Thyroid gland (tissue), 4 donors: ENCODE data around the gene MIGA1. TPM values are rescaled to one million over a fixed set of nuclear protein-coding genes. Genes with fewer than 3 reads are reported as not detected.
"Not testable (repeated sequence)": the region's sequence is repeated elsewhere in the genome, so short reads cannot be mapped to it uniquely, and the experiment has no call there.

ENCODE experiments used
- DNase-seq, 2 donors: peaks; one replicate each; pipeline ENCODE4 v3.0.0-alpha.2; 2019
- H3K27ac ChIP-seq, 3 donors: fragments of 200-600 bp; sonication (generic); 1 replicate in 2 of 3; 2 replicates in 1 of 3; pipeline ENCODE4 v1.5.1; 2016 to 2019; ENCODE audit warnings: mild to moderate bottlenecking in 1 of 3, moderate library complexity in 1 of 3
- H3K27me3 ChIP-seq: fragments of 200-600 bp; sonication (generic); one replicate; pipeline ENCODE4 v1.5.1; 2019
- H3K36me3 ChIP-seq, 2 donors: fragments of 200-600 bp; sonication (generic); one replicate each; pipeline ENCODE4 v1.5.1; 2016 to 2019
- H3K4me1 ChIP-seq, 2 donors: fragments of 200-600 bp; sonication (generic); one replicate each; pipeline ENCODE4 v1.5.1; 2017 to 2019
- H3K4me3 ChIP-seq, 3 donors: fragments of 200-600 bp; sonication (generic); replicated peaks in 1 of 3; 1 replicate in 2 of 3; 2 replicates in 1 of 3; pipeline ENCODE4 v1.5.1; 2016; ENCODE audit warnings: mild to moderate bottlenecking in 1 of 3
- H3K9me3 ChIP-seq: fragments of 200-600 bp; sonication (generic); one replicate; pipeline ENCODE4 v1.5.1; 2017
- POLR2A ChIP-seq, 2 donors: fragments of 450-650 bp; IDR thresholded peaks; one replicate each; pipeline ENCODE4 v1.6.1; 2017; ENCODE audit warnings: antibody characterized with exemption in 2 of 2, mild to moderate bottlenecking in 2 of 2, moderate library complexity in 1 of 2
- whole genome bisulfite sequencing, 2 donors: methylation state at CpG; one replicate each; pipeline ENCODE4 v1.1.5; 2017; 5-methylcytosine and 5-hydroxymethylcytosine counted together
- intact Hi-C: fragments of 100-400 bp; cut with DNase I; formaldehyde crosslinking; loops from one replicate; pipeline ENCODE4 v1.15.1; 2023
- total RNA-seq, 4 donors: library from RNA; depleted of rRNA; stranded (reverse); fragments of >200 nt; gene quantifications; one replicate each; pipeline ENCODE4 v1.2.3, GENCODE V29; 2016
- TF ChIP-seq, protein P1 (sequence below), 6 experiments: fragments of 200-600 bp in 3 of 6; fragments of 450-650 bp in 3 of 6; sonication (generic) in 3 of 6; IDR thresholded peaks; one replicate each; pipeline ENCODE4 v1.5.1; 2016 to 2019; ENCODE audit warnings: antibody characterized with exemption in 6 of 6, mild to moderate bottlenecking in 2 of 6, inconsistent platforms in 1 of 6, moderate library complexity in 1 of 6

The MIGA1 gene
- total RNA-seq, 4 donors from 2014 or later, result 25.8 to 34.6 (median 30.5) TPM

DNA sequence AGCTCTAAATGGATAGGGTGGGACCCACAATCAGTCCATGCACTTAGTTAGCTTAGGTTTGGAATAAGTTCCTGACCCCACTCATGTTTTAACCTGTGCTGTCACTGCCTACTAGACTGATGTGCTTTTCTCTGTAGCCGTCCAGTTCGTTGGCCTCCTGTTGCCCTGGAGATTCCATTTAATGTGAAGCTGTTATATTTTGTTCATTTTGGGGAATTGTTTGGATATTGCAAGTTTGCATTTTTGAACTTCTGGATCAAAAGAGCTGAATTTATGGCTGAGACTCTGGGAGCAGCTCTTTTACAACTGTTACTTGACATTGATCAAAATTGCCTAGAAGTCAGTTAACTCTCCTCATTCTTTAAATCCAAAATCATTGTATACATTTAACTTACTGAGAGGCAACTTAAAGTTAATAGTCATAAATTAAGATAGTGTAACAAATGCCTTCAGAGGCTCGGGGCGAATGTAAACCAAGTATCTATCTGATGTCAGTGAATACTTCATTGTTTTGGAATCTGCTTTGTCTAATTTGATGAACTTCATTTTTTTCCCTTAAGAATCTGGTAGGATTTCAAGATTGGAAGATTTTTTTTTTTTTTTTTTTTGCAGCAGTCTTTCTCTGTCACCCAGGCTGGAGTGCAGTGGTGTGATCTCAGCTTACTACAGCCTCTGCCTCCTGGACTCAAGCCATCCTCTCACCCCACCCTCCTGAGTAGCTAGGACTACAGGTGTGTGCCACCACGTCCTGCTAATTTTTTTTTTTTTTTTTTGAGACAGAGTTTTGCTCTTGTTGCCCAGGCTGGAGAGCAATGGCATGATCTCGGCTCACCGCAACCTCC is 38.1 kb downstream of the MIGA1 start:
- 92 to 94% methylated on average over 7 of the region's 7 CpGs for WGBS, 2 donors
- Histone ChIP-seq H3K27ac (no peak overlapping the region), H3K36me3 (peaks cover 8 to 15% of the 10 kb centered on the region in 2 donors), H3K9me3 (no peaks in the 10 kb centered on the region), H3K4me3 (no peak overlapping the region), H3K4me1 (no peaks in the 10 kb centered on the region), H3K27me3 (no peaks in the 10 kb centered on the region)
- no peak for TF ChIP-seq POLR2A (IDR thresholded peaks at IDR 0.05)
- TF ChIP-seq, protein P1, sequence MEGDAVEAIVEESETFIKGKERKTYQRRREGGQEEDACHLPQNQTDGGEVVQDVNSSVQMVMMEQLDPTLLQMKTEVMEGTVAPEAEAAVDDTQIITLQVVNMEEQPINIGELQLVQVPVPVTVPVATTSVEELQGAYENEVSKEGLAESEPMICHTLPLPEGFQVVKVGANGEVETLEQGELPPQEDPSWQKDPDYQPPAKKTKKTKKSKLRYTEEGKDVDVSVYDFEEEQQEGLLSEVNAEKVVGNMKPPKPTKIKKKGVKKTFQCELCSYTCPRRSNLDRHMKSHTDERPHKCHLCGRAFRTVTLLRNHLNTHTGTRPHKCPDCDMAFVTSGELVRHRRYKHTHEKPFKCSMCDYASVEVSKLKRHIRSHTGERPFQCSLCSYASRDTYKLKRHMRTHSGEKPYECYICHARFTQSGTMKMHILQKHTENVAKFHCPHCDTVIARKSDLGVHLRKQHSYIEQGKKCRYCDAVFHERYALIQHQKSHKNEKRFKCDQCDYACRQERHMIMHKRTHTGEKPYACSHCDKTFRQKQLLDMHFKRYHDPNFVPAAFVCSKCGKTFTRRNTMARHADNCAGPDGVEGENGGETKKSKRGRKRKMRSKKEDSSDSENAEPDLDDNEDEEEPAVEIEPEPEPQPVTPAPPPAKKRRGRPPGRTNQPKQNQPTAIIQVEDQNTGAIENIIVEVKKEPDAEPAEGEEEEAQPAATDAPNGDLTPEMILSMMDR (IDR thresholded peaks at IDR 0.05), result no peak
- intact Hi-C loops, result no loop called here
- DNase-seq, result no peak

- H3K4me3 ChIP-seq, result no peak overlapping the region
- DNase-seq, result no peak
- H3K27ac ChIP-seq, result no peak overlapping the region
- 95 to 97% methylated on average over 1 of the region's 1 CpG for WGBS, 2 donors
- intact Hi-C loops, result no loop called here
- H3K27me3 ChIP-seq, result no peaks in the 10 kb centered on the region
- H3K4me1 ChIP-seq, result peaks cover 0 to 9% of the 10 kb centered on the region in 2 donors
- no peaks in the 10 kb centered on the region for H3K9me3 ChIP-seq
- H3K36me3 ChIP-seq, result peaks cover 3 to 10% of the 10 kb centered on the region in 2 donors
- no peak for TF ChIP-seq POLR2A (IDR thresholded peaks at IDR 0.05)
- TF ChIP-seq, protein P1 (IDR thresholded peaks at IDR 0.05), result no peak
Measured at GRCh38 chr1:77820121-77820520, 40.7 kb downstream of the MIGA1 start.

GRCh38 chr1:77824079-77824478 is 44.6 kb downstream of the MIGA1 start:
- intact Hi-C loops, result no loop called here
- TF ChIP-seq, protein P1 (IDR thresholded peaks at IDR 0.05), result no peak
- TF ChIP-seq POLR2A (IDR thresholded peaks at IDR 0.05), result no peak
- Histone ChIP-seq H3K9me3 (no peaks in the 10 kb centered on the region), H3K4me3 (no peak overlapping the region), H3K4me1 (peaks cover 0 to 9% of the 10 kb centered on the region in 2 donors), H3K27ac (peak overlapping the region; percentile 21 to 41 (median 40)), H3K27me3 (no peaks in the 10 kb centered on the region), H3K36me3 (peaks cover 0 to 3% of the 10 kb centered on the region in 2 donors)
- peak in 1 of 2 donors; percentile 31 for DNase-seq
- 90 to 94% methylated on average over 2 of the region's 2 CpGs for WGBS, 2 donors

DNA sequence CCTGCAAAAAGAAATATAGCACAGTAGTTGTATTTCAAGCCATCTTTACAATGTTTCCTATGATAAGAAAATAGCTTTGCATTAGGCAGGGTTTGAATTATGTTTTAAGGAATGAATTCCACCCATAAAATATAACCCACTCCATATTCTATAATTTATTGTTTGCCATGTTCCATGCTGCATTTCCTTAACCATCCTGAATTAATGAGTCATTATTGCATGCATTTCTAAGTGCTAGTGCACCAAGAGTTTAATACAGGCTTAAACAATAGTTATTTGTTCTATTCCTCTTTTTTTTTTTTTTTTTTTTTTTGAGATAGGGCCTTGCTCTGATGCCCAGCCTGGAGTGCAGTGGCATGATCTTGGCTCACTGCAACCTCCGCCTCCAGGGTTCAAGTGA is 45.2 kb downstream of the MIGA1 start:
- H3K4me3 ChIP-seq, result no peak overlapping the region
- H3K27me3 ChIP-seq, result no peaks in the 10 kb centered on the region
- intact Hi-C loops, result no loop called here
- DNase-seq, result no peak
- H3K9me3 ChIP-seq, result no peaks in the 10 kb centered on the region
- peaks cover 0 to 3% of the 10 kb centered on the region in 2 donors for H3K36me3 ChIP-seq
- H3K27ac ChIP-seq, result peak overlapping the region in 2 of 3 donors; percentile 24 to 40
- 100% methylated on average over 1 of the region's 1 CpG for WGBS, 2 donors
- peaks cover 0 to 9% of the 10 kb centered on the region in 2 donors for H3K4me1 ChIP-seq
- no peak for TF ChIP-seq POLR2A (IDR thresholded peaks at IDR 0.05)

DNA sequence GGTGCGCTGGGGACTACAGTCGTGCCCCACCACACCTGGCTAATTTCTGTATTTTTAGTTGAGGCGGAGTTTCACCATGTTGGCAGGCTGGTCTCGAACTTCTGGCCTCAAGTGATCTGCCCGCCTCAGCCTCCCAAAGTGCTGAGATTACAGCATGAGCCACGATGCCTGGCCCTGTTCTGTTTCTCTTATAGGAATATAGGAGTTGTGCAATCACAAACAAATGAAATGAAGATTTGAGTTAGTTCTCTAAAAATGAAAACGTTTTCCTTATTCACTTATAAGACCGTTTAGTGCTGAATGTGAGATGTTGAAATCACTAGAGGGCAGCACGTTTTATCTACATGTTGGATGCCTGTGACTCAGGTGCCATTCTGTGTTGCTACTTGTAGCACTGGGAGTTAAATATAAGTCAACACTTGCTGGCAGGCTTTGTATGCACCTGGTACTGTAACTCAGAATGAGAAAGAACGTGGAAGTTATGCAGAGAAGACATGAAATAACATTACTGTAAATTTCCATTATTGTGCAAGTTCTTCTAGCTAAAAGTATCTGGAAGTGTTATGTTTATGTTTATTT is 45.8 kb downstream of the MIGA1 start:
- no peaks in the 10 kb centered on the region for H3K9me3 ChIP-seq
- H3K4me3 ChIP-seq, result no peak overlapping the region
- no peaks in the 10 kb centered on the region for H3K36me3 ChIP-seq
- peaks cover 0 to 9% of the 10 kb centered on the region in 2 donors for H3K4me1 ChIP-seq
- TF ChIP-seq POLR2A (IDR thresholded peaks at IDR 0.05), result no peak
- TF ChIP-seq, protein P1 (IDR thresholded peaks at IDR 0.05), result peak in 4 of 6 experiments; percentile 35 to 64 (median 49)
- peak overlapping the region in 2 of 3 donors; percentile 4 to 24 for H3K27ac ChIP-seq
- intact Hi-C loops, result no loop called here
- no peaks in the 10 kb centered on the region for H3K27me3 ChIP-seq
- DNase-seq, result peak; percentile 44 to 45
- WGBS, 2 donors, result 35 to 41% methylated on average over 10 of the region's 10 CpGs

DNA sequence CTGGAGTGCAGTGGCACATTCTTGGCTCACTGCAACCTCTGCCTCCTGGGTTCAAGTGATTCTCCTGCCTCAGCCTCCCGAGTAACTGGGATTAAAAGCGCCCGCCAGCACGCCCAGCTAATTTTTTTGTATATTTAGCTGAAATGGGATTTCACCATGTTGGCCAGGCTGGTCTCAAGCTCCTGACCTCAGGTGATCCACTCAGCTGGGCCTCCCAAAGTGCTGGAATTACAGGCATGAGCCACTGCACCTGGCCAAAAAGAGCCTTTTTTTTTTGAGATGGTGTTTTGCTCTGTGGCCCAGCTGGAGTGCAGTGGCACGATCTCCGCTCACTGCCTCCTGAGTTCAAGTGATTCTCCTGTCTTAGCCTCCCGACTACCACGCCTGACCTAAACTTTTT is 47.4 kb downstream of the MIGA1 start:
- H3K27ac ChIP-seq, H3K4me3 ChIP-seq, DNase-seq, H3K27me3 ChIP-seq, H3K36me3 ChIP-seq, intact Hi-C loops, H3K9me3 ChIP-seq: not testable (repeated sequence)
- H3K4me1 ChIP-seq, result peaks cover 13 to 24% of the 10 kb centered on the region in 2 donors
- 96 to 97% methylated on average over 8 of the region's 8 CpGs for WGBS, 2 donors
